Uterus (tissue), 2 donors: ENCODE data around the gene RXFP3.

Source experiments
- CTCF ChIP-seq, 4 experiments: fragments of 200-600 bp in 2 of 4; fragments of 450-650 bp in 2 of 4; sonication (generic) in 2 of 4; IDR thresholded peaks; one replicate each; pipeline ENCODE4 v1.5.1; 2016 to 2019; ENCODE audit warnings: antibody characterized with exemption in 4 of 4, mild to moderate bottlenecking in 2 of 4, moderate library complexity in 1 of 4
- POLR2A ChIP-seq, 2 donors: fragments of 450-650 bp; IDR thresholded peaks; one replicate each; pipeline ENCODE4 v1.6.1; 2016; ENCODE audit warnings: antibody characterized with exemption in 2 of 2, mild to moderate bottlenecking in 1 of 2, moderate library complexity in 1 of 2

DNA sequence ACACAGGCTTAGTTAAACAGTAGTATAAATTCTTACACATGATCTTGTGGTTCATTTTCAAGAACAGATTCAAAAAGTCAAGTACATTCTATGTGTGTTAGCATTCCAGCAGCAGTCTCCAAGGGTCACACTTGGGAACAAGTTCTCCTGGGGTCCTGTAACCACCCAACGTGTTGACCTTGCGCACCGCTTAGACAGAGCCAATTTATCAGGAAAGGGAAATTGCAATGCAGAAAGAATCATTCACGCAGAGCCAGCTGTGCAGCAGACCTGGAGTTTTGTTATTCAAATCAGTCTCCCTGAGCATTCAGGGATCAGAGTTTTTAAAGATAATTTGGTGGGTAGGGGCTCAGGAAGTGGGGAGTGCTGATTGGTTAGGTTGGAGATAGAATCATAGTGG lies 8.5 kb upstream of the RXFP3 start:
- TF ChIP-seq CTCF (IDR thresholded peaks at IDR 0.05): no peak
- no peak for TF ChIP-seq POLR2A (IDR thresholded peaks at IDR 0.05)
